ENCODE measurements around the gene TMEM174. TPM values are rescaled to one million over a fixed set of nuclear protein-coding genes. Genes with fewer than 3 reads are reported as not detected.

Gene TMEM174
- total RNA-seq, 2 experiments from 2014 or later: 0.25 TPM; not detected in 1

GRCh38 chr5:73140801-73141200 is 32.2 kb upstream of the TMEM174 start:
- BruUV-seq (replicated peaks): no TSS peak
- Histone ChIP-seq H3K9me3 (ENCODE audit: low read length) (no peaks in the 10 kb centered on the region), H3K27ac (ENCODE audit: low read depth, low read length, poor library complexity, severe bottlenecking) (no peak overlapping the region), H3K4me2 (ENCODE audit: low read length) (no peak overlapping the region), H3K79me2 (ENCODE audit: insufficient read depth, low read depth, low read length) (no peaks in the 10 kb centered on the region), H2AFZ (ENCODE audit: low read length) (no peak overlapping the region), H4K20me1 (ENCODE audit: insufficient read depth, low read length) (no peaks in the 10 kb centered on the region), H3K4me3 (ENCODE audit: low read depth, low read length, poor library complexity, severe bottlenecking) (no peak overlapping the region), H3K4me1 (ENCODE audit: insufficient read depth, low read length, poor library complexity, severe bottlenecking) (no peaks in the 10 kb centered on the region), H3K9me2 (ENCODE audit: insufficient read depth, low read length) (no peaks in the 10 kb centered on the region), H3K36me3 (ENCODE audit: insufficient read depth, low read length) (no peaks in the 10 kb centered on the region)
- intact Hi-C loops (cut with micrococcal nuclease; ENCODE audit: unreplicated experiment): no loop called here
- no peak for DNase-seq (ENCODE audit: low spot score)
- ChIA-PET POLR2A (interaction anchor here (0.6 to 1.1 kb wide), 2 partner anchors 11 to 13 kb away, joined by 3 read pairs; no protein-coding TSS in a partner anchor), CTCF (ENCODE audit: unreplicated experiment) (no interaction called here)
- TF ChIP-seq CTCF (conservative IDR thresholded peaks at IDR 0.05; ENCODE audit: low read length): no peak
- no peak for TF ChIP-seq EZH2phosphoT487 (IDR thresholded peaks at IDR 0.05; ENCODE audit: borderline replicate concordance, low read depth, low read length)

GRCh38 chr5:73142035-73142434 is 31.0 kb upstream of the TMEM174 start:
- ChIA-PET POLR2A (interaction anchor here (0.8 kb wide), 1 partner anchor 10 kb away, joined by 3 read pairs; no protein-coding TSS in a partner anchor), CTCF (ENCODE audit: unreplicated experiment) (no interaction called here)
- intact Hi-C loops (cut with micrococcal nuclease; ENCODE audit: unreplicated experiment): no loop called here
- no peaks in the 10 kb centered on the region for H4K20me1 ChIP-seq (ENCODE audit: insufficient read depth, low read length)
- H3K4me3 ChIP-seq (ENCODE audit: low read depth, low read length, poor library complexity, severe bottlenecking): no peak overlapping the region
- TF ChIP-seq EZH2phosphoT487 (IDR thresholded peaks at IDR 0.05; ENCODE audit: borderline replicate concordance, low read depth, low read length): no peak
- TF ChIP-seq CTCF (conservative IDR thresholded peaks at IDR 0.05; ENCODE audit: low read length): no peak
- DNase-seq (ENCODE audit: low spot score): no peak
- no peak overlapping the region for H3K4me2 ChIP-seq (ENCODE audit: low read length)
- no peaks in the 10 kb centered on the region for H3K79me2 ChIP-seq (ENCODE audit: insufficient read depth, low read depth, low read length)
- no peak overlapping the region for H2AFZ ChIP-seq (ENCODE audit: low read length)
- no TSS peak for BruUV-seq (replicated peaks)
- no peaks in the 10 kb centered on the region for H3K9me3 ChIP-seq (ENCODE audit: low read length)
- no peaks in the 10 kb centered on the region for H3K4me1 ChIP-seq (ENCODE audit: insufficient read depth, low read length, poor library complexity, severe bottlenecking)
- no peak overlapping the region for H3K27ac ChIP-seq (ENCODE audit: low read depth, low read length, poor library complexity, severe bottlenecking)
- no peaks in the 10 kb centered on the region for H3K9me2 ChIP-seq (ENCODE audit: insufficient read depth, low read length)
- no peaks in the 10 kb centered on the region for H3K36me3 ChIP-seq (ENCODE audit: insufficient read depth, low read length)

GRCh38 chr5:73143716-73144115 is 29.3 kb upstream of the TMEM174 start:
- H3K4me1 ChIP-seq (ENCODE audit: insufficient read depth, low read length, poor library complexity, severe bottlenecking): no peaks in the 10 kb centered on the region
- no peaks in the 10 kb centered on the region for H3K36me3 ChIP-seq (ENCODE audit: insufficient read depth, low read length)
- no peak for DNase-seq (ENCODE audit: low spot score)
- H3K9me2 ChIP-seq (ENCODE audit: insufficient read depth, low read length): no peaks in the 10 kb centered on the region
- intact Hi-C loops (cut with micrococcal nuclease; ENCODE audit: unreplicated experiment): no loop called here
- TF ChIP-seq EZH2phosphoT487 (IDR thresholded peaks at IDR 0.05; ENCODE audit: borderline replicate concordance, low read depth, low read length): no peak
- H2AFZ ChIP-seq (ENCODE audit: low read length): no peak overlapping the region; the same call in 1 of the 2 replicates
- no peak overlapping the region for H3K4me2 ChIP-seq (ENCODE audit: low read length)
- no peaks in the 10 kb centered on the region for H4K20me1 ChIP-seq (ENCODE audit: insufficient read depth, low read length)
- H3K9me3 ChIP-seq (ENCODE audit: low read length): no peaks in the 10 kb centered on the region
- no TSS peak for BruUV-seq (replicated peaks)
- no peaks in the 10 kb centered on the region for H3K79me2 ChIP-seq (ENCODE audit: insufficient read depth, low read depth, low read length)
- ChIA-PET POLR2A (interaction anchor here (0.6 kb wide), 1 partner anchor 44 kb away, joined by 4 read pairs; no protein-coding TSS in a partner anchor), CTCF (ENCODE audit: unreplicated experiment) (interaction anchor here (0.8 kb wide), 1 partner anchor 10 kb away, joined by 4 read pairs; no protein-coding TSS in a partner anchor)
- no peak overlapping the region for H3K4me3 ChIP-seq (ENCODE audit: low read depth, low read length, poor library complexity, severe bottlenecking)
- no peak overlapping the region for H3K27ac ChIP-seq (ENCODE audit: low read depth, low read length, poor library complexity, severe bottlenecking)

Data from OCI-LY7 (cell line).